Stimulated activated naive CD8-positive, alpha-beta T cell treated with anti-CD3 and anti-CD28 coated beads, Interleukin-15, amount 100 ng/mL, for 72 hours (primary cell): ENCODE measurements around the gene SH3PXD2A.
A peak's percentile ranks its signal among the peaks of the same experiment; 100 is the strongest.
"Not testable (repeated sequence)": the region's sequence is repeated elsewhere in the genome, so short reads cannot be mapped to it uniquely, and the experiment has no call there.

ENCODE experiments used
- ATAC-seq: fragments of 150-1000 bp; cut with Tn5 transposase; 2 replicates; pipeline ENCODE4 v1.10.0; 2021; ENCODE audit warnings: mild to moderate bottlenecking, moderate library complexity
- DNase-seq, 2 donors: peaks; one replicate each; pipeline ENCODE4 v3.0.0; 2021 to 2022
- H3K27ac Mint-ChIP-seq, 2 donors: one replicate each; pipeline ENCODE4 v1.8.0; 2022; ENCODE audit warnings: mild to moderate bottlenecking in 2 of 2, mixed read lengths in 2 of 2, moderate library complexity in 2 of 2
- H3K27me3 Mint-ChIP-seq: one replicate; pipeline ENCODE4 v1.8.0; 2022; ENCODE audit warnings: mixed read lengths
- H3K4me1 Mint-ChIP-seq: one replicate; pipeline ENCODE4 v1.8.0; 2022; ENCODE audit warnings: mild to moderate bottlenecking, mixed read lengths
- H3K4me3 Mint-ChIP-seq, 2 donors: one replicate each; pipeline ENCODE4 v1.8.0; 2022; ENCODE audit warnings: mild to moderate bottlenecking in 2 of 2, mixed read lengths in 2 of 2, moderate library complexity in 1 of 2
- H3K9me3 Mint-ChIP-seq, 2 donors: one replicate each; pipeline ENCODE4 v1.8.0; 2022; ENCODE audit warnings: mixed read lengths in 2 of 2

Gene SH3PXD2A

GRCh38 chr10:103636492-103636891 lies 218.9 kb downstream of the SH3PXD2A start:
- no peak overlapping the region for H3K27ac Mint-ChIP-seq
- no peaks in the 10 kb centered on the region for H3K27me3 Mint-ChIP-seq
- H3K4me1 Mint-ChIP-seq: peaks cover 11% of the 10 kb centered on the region
- H3K4me3 Mint-ChIP-seq: no peak overlapping the region
- no peak for ATAC-seq
- no peaks in the 10 kb centered on the region for H3K9me3 Mint-ChIP-seq
- no peak for DNase-seq

DNA sequence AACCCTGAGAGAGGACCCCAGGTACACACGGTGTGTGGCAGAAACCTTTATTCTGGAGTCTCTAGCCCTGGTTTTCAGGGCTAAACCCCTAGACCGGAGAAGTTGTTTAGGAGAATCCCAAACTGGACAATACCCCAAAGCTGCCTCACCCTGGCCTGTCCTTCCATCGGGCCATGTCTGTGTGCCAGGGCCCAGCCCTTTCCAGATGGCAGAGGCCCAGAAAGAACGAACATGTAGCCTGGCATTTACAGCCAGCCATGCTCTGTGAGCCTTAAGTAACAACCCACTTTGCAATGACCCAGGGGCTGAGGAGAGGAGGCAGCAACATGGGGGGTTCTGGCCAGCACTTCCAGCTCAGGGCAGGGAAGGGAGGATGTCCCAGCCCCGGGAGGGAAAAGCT lies 219.8 kb downstream of the SH3PXD2A start:
- DNase-seq: no peak
- Mint-ChIP-seq H3K27ac (no peak overlapping the region), H3K4me3 (no peak overlapping the region), H3K4me1 (peaks cover 11% of the 10 kb centered on the region), H3K9me3 (no peaks in the 10 kb centered on the region), H3K27me3 (no peaks in the 10 kb centered on the region)
- ATAC-seq: no peak

DNA sequence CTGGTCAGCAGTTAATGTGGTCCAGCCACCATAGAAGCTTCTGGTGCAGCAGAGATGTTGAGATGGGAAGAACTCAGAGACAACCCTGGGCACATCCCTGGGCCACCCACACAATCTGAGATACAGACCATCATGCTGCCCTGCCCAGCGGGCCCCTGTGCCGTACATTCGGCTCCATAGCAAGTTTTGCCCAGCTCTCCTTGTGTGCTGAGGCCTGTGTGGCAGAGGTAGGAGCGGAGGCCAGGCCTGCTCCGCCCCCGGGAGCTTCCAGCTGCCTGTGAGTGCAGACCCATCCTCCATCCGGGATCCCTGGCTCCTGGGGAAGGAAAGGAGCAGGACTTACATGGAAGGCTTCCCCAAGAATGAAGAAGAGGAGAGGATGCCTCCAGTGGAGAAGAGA lies 221.5 kb downstream of the SH3PXD2A start:
- ATAC-seq (no peak), DNase-seq (no peak)
- Mint-ChIP-seq H3K9me3 (no peaks in the 10 kb centered on the region), H3K27me3 (no peaks in the 10 kb centered on the region), H3K27ac (no peak overlapping the region), H3K4me3 (no peak overlapping the region), H3K4me1 (peaks cover 11% of the 10 kb centered on the region)

- ATAC-seq, H3K27me3 Mint-ChIP-seq, DNase-seq, H3K9me3 Mint-ChIP-seq, H3K27ac Mint-ChIP-seq, H3K4me3 Mint-ChIP-seq: not testable (repeated sequence)
- peaks cover 11% of the 10 kb centered on the region for H3K4me1 Mint-ChIP-seq
These were observed 222.5 kb downstream of the SH3PXD2A start for GRCh38 chr10:103632871-103633270.

GRCh38 chr10:103632247-103632642 lies 223.1 kb downstream of the SH3PXD2A start:
- Mint-ChIP-seq H3K4me1 (peaks cover 11% of the 10 kb centered on the region), H3K4me3 (no peak overlapping the region), H3K27me3 (no peaks in the 10 kb centered on the region), H3K27ac (no peak overlapping the region), H3K9me3 (no peaks in the 10 kb centered on the region)
- ATAC-seq: peak; percentile 15
- no peak for DNase-seq

- DNase-seq (no peak), ATAC-seq (no peak)
- Mint-ChIP-seq H3K4me1 (peaks cover 11% of the 10 kb centered on the region), H3K27me3 (no peaks in the 10 kb centered on the region), H3K9me3 (no peaks in the 10 kb centered on the region), H3K27ac (peak overlapping the region in 1 of 2 donors; percentile 19), H3K4me3 (no peak overlapping the region)
These were observed 225.2 kb downstream of the SH3PXD2A start for GRCh38 chr10:103630156-103630555.

DNA sequence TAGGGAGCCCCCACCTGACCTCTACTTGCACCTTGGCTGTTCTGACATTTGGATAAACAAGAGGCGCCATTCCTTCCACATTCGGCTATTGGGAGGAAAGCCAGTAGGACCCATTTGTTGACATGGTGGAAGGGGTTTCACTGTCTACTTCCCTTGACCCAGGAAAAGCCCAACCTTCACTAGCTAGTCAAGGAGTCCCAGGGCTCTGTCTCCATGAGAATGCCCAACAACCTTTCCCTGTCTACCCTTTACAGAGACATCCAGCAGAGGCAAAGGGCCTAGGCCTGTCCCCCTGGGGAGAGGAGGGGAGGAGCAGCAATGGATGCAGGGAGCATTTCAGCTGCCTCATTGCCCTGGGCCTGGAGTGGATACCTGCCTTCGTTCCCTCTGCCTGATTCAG lies 225.8 kb downstream of the SH3PXD2A start:
- Mint-ChIP-seq H3K27me3 (no peaks in the 10 kb centered on the region), H3K4me1 (peaks cover 7% of the 10 kb centered on the region), H3K4me3 (no peak overlapping the region), H3K27ac (peak overlapping the region in 1 of 2 donors; percentile 71), H3K9me3 (no peaks in the 10 kb centered on the region)
- ATAC-seq (no peak), DNase-seq (no peak)

DNA sequence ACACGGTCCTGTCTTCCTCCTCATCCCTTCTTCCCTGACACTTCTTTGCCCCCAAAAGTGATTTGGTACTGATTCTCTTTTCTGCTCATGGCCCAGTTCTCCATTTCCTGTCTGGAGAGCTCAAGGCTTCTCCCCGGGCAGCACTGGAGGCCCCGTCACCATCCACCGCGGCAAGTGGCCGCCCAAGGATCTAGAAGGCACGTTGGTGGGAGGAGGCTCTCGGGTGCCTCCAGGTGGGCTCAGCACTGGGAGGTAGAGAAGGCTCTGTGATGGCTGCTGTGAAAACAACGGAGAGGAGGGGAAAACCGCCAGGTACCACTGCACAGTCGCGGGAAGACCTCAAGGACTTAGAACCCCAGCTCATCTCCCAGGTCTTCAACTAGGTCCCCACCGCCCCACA lies 227.5 kb downstream of the SH3PXD2A start:
- ATAC-seq: no peak
- no peak overlapping the region for H3K27ac Mint-ChIP-seq
- DNase-seq: no peak
- no peaks in the 10 kb centered on the region for H3K9me3 Mint-ChIP-seq
- no peaks in the 10 kb centered on the region for H3K27me3 Mint-ChIP-seq
- no peak overlapping the region for H3K4me3 Mint-ChIP-seq
- peaks cover 7% of the 10 kb centered on the region for H3K4me1 Mint-ChIP-seq

- no peaks in the 10 kb centered on the region for H3K9me3 Mint-ChIP-seq
- DNase-seq (no peak), ATAC-seq (no peak)
- peaks cover 5% of the 10 kb centered on the region for H3K4me1 Mint-ChIP-seq
- no peak overlapping the region for H3K4me3 Mint-ChIP-seq
- H3K27ac Mint-ChIP-seq: no peak overlapping the region
- H3K27me3 Mint-ChIP-seq: no peaks in the 10 kb centered on the region
These were observed 228.1 kb downstream of the SH3PXD2A start for GRCh38 chr10:103627111-103627892.

DNA sequence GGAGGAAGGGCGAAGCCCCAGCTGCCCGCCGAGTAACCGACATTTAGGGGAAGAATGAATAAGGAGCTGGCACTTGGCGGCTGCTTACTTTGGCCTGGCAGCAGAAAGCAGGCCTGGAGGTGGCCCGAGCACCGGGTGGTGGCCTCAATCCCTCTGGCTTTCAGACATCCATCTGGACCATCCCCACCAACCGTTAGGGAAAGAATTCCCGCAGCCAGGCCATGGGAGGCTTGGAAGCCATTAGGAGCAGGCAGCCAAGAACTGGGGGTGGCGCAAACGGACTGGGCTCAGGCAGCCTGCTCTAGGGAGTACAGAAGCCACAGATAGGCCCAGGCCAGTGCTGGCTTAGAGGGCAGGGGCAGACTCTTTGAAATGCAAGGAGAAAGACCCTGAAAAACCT lies 229.2 kb downstream of the SH3PXD2A start:
- no peaks in the 10 kb centered on the region for H3K27me3 Mint-ChIP-seq
- no peak for DNase-seq
- no peak overlapping the region for H3K4me3 Mint-ChIP-seq
- no peaks in the 10 kb centered on the region for H3K4me1 Mint-ChIP-seq
- H3K27ac Mint-ChIP-seq: no peak overlapping the region
- ATAC-seq: no peak
- no peaks in the 10 kb centered on the region for H3K9me3 Mint-ChIP-seq

- Mint-ChIP-seq H3K9me3 (no peaks in the 10 kb centered on the region), H3K27me3 (no peaks in the 10 kb centered on the region), H3K4me3 (no peak overlapping the region), H3K4me1 (no peaks in the 10 kb centered on the region), H3K27ac (peak overlapping the region in 1 of 2 donors; percentile 3)
- no peak for ATAC-seq
- no peak for DNase-seq
These were observed 232.3 kb downstream of the SH3PXD2A start for GRCh38 chr10:103622935-103623574.

DNA sequence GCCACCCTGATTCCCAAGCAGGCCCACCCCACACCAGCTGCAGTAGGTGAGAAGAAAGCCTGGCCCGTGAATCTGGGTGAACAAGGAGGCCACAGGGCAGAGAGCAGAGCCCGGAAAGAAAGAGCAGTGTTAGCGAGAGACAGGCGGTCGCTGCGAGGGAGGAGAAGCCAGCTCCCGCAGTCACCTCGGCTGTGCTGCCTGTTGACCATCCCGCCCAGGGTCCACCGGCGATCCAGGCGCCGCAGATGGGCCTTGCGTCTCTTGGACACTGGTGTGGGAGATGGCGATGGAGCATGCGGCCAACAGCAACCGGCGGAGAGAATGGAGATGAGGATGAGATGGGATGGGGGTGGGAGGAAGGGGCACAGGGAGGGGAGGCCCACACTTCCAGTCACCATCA lies 233.1 kb downstream of the SH3PXD2A start:
- no peaks in the 10 kb centered on the region for H3K27me3 Mint-ChIP-seq
- H3K4me1 Mint-ChIP-seq: no peaks in the 10 kb centered on the region
- no peak for ATAC-seq
- no peak overlapping the region for H3K4me3 Mint-ChIP-seq
- no peak overlapping the region for H3K27ac Mint-ChIP-seq
- no peaks in the 10 kb centered on the region for H3K9me3 Mint-ChIP-seq
- no peak for DNase-seq

DNA sequence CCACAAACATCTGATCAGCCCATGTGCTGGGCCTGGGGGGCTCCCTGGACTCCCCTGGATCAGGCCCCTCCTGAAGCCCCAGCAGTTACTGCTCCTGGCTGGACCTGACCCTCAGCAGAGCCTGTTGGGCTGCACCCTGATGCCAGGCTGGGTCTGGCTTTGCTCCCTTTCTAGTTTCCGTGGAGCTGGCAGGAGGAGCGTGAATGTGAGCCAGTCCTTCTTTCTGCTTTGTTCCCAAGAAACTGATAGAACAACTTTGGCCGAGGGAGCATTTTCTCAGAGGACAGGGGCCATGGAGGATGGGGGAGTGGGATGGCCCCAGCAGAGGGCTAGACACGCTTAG lies 233.6 kb downstream of the SH3PXD2A start:
- ATAC-seq (no peak), DNase-seq (no peak)
- no peak overlapping the region for H3K27ac Mint-ChIP-seq
- no peaks in the 10 kb centered on the region for H3K27me3 Mint-ChIP-seq
- H3K4me1 Mint-ChIP-seq: no peaks in the 10 kb centered on the region
- no peak overlapping the region for H3K4me3 Mint-ChIP-seq
- H3K9me3 Mint-ChIP-seq: no peaks in the 10 kb centered on the region

- H3K27me3 Mint-ChIP-seq: no peaks in the 10 kb centered on the region
- no peak for ATAC-seq
- no peaks in the 10 kb centered on the region for H3K4me1 Mint-ChIP-seq
- no peaks in the 10 kb centered on the region for H3K9me3 Mint-ChIP-seq
- no peak overlapping the region for H3K27ac Mint-ChIP-seq
- H3K4me3 Mint-ChIP-seq: no peak overlapping the region
- DNase-seq: no peak
These were observed 234.2 kb downstream of the SH3PXD2A start for GRCh38 chr10:103620891-103621782.

DNA sequence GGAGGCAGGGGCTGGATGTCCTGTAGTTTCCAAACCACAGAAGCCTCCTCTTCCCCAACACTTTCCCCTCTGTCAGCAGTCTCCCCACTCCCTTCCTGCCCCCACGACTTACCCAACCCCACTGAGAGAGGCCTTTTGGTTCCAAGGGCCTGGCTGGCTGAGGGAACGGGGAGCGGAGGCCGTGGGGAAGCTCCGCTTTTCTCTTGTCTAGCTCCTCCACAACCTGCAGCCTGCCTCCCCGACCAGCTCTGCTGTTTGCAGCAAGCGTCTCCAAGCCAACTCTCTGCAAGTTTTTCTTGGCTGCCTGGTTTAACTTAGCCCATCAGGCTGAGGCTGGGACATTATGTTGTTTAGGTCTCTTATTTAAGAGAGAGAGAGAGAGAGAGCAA lies 235.0 kb downstream of the SH3PXD2A start:
- H3K4me1 Mint-ChIP-seq: no peaks in the 10 kb centered on the region
- no peaks in the 10 kb centered on the region for H3K9me3 Mint-ChIP-seq
- H3K27ac Mint-ChIP-seq: no peak overlapping the region
- ATAC-seq (no peak), DNase-seq (no peak)
- no peak overlapping the region for H3K4me3 Mint-ChIP-seq
- H3K27me3 Mint-ChIP-seq: no peaks in the 10 kb centered on the region
